ELF-1 (cell line): Measurements from ENCODE around the gene CREG2.
A peak's percentile ranks its signal among the peaks of the same experiment; 100 is the strongest.

ENCODE experiments used
- DNase-seq: peaks from one replicate; pipeline ENCODE4 v3.0.0-alpha.2; 2016; ENCODE audit warnings: low read depth, low spot score

Gene CREG2

DNA sequence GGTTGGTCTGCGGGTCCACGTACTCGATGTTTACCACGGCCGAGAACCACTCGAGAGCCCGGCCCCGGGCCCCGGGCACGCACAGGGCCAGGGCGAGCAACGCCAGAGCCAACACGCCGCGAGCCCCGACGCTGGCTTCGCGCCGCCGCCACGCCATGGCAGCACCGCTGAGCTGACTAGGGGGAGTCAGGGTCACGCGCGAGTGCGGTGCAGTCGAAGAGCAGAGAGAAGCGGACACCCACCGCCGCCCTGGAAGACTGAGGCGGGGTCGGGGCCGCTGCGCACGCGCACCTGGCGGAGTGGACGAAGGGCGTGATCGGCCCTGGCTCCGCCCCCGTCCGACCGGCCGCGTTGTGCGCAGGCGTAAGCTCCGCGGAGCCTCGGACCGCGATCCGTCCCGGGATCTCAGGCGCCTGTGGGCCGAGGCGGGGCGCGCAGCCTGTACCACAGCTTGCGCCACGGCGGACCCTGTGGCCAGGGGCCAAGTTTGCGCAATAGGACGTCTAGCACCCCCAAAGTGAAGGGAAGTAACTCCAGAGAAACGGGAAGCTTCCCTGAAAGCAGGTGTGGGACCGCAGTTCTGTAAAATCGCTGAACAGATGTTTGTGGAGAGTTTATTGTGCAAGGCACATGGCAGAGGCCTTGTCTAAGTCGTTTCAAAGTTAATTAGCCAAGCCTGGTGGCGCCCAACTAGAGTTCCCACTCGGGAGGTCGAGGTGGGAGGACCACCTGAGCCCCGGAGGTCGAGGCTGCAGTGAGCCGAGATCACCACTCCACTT is 78.7 kb downstream of the CREG2 start, which contains the start of gene RNF149:
RNF149 (minus strand) TSS at position 270 of the 779 bp plus-strand sequence; CDS start at position 157, 113 bp downstream.
- DNase-seq = peak; percentile 92

DNA sequence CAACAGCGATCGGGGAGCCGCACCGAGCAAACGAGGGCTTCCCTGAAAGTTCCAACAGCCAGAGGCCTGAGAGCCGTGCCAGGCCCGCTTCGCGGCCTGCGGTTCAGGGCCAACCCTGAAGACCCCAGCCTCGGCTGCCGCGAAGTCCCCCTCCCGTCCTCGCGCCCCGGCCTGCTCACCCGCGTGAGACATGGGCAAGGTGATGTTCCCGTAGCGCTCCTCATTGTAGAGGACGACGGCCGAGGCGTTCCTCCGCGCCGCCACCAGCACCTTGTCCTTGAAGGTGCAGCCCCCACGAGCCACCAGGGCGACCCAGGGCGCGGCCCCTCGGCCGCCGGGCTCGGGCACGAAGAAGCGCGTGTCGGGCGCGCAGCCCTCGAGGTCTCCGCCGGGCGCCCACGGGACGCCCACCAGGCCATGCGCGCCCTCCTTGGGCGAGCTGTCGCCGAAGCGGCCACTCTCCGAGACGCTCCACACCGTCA is 79.3 kb downstream of the CREG2 start:
- peak; percentile 37 for DNase-seq

GRCh38 chr2:101307503-101307902 is 79.8 kb downstream of the CREG2 start:
- DNase-seq = no peak

GRCh38 chr2:101306410-101306809 is 80.9 kb downstream of the CREG2 start:
- no peak for DNase-seq

DNA sequence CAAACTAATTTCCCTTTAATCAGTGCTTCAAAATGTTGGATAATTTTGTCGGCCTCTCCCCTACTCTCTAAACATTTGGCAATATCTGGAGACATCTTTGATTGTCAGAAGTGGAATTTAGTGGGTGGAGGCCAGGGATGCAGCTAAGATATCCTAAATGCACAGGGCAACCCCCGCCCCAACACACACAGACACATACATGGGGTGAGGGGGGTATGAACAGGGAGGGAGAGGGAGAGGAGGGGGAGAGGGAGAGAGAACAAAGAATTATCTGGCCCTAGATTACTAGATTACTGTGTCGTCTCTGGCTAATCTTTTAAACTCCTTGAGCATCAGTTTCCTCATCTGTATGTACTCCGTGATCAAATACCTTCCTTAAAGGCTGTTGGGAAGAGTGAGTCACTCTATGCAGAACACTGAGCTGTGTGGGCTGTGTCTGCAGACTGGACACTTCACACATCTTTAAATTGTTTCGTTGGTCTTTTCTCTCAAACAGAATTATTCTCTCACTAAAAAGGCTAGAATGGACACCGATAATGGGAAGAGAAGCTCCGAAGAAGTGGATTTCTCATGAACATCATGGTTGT is 81.7 kb downstream of the CREG2 start:
- no peak for DNase-seq

GRCh38 chr2:101305035-101305434 is 82.3 kb downstream of the CREG2 start:
- no peak for DNase-seq

DNA sequence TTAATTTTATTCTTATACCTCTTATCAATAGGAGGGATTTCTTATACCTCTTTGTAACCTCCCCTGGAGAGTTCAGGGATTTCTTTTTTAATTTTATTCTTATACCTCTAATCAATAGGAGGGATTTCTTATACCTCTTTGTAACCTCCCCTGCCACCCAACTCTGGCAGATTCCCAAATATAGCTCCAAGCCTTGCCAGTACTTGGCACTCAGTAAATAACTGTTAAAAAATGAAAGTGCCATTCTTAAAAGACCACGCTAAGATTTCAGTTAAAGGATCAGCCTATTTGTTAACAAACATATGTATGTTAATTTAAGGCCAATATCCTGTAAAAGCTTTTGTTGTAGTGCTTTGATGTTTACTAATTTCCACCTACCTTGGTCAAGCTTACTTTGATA is 83.6 kb downstream of the CREG2 start:
- DNase-seq = no peak

- DNase-seq = no peak
These were observed 85.3 kb downstream of the CREG2 start for GRCh38 chr2:101302016-101302415.

DNA sequence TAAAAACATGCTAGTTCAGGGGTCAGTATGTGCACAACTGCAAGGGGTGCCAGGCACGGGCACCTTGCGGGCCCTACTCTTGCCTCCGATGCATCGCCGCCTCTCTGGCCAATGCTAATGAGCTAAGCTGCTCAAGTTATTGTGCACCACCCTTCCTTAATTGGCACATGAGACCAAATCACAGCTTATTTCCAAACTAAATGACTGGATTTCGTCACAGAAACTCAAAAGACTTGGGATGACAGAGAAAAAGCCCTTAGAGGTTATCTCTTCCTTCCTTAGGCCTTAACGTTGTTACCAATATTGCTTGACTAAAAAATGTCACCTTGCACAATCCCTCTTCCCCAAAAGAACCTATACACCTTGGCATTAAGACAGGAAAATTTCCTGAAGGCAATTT is 86.5 kb downstream of the CREG2 start:
- no peak for DNase-seq

DNA sequence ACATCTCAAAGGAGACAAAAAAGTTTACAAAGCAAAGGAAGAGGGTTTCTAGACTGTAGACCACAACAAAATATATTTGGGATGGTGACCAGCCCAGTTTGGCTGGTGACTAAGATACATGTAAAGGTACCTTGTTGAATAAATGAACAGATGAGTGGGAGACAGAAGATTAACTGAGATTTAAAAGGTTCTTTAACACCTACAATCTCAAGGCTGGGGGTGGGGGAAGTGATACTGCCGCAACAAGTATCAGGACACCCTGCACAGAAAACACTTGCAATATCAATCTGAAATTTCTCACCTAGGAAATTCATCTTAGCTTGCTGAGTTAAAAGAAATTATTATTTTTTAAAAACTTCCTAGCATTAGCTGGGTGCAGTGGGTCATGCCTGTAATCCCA is 87.1 kb downstream of the CREG2 start:
- no peak for DNase-seq

GRCh38 chr2:101299604-101300003 is 87.7 kb downstream of the CREG2 start:
- no peak for DNase-seq

- DNase-seq = no peak
These were observed 89.9 kb downstream of the CREG2 start for GRCh38 chr2:101297383-101297782.

GRCh38 chr2:101296371-101296770 is 90.9 kb downstream of the CREG2 start:
- no peak for DNase-seq

DNA sequence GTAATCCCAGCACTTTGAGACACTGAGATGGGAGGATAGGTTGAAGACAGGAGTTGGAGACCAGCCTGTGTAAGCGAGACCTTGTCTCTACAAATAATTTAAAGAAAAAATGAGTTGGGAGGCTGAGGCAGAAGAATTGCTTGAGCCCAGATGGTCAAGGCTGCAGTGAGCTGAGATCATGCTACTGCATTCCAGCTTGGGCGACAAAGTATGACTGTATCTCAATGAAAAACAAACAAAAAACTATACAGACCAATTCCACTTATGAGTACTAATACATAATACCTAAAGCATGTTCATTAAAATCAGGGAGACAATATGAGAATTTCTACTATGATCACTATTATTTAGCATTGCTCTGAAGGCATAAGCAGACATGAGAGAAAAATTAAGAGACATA is 91.4 kb downstream of the CREG2 start:
- no peak for DNase-seq
